IMR-90 (cell line): ENCODE data around the gene SCIN. TPM values are rescaled to one million over a fixed set of nuclear protein-coding genes. Genes with fewer than 3 reads are reported as not detected.

Experiments used
- ATAC-seq: fragments of 200-7000 bp; cut with Tn5 transposase; 2 replicates; pipeline ENCODE4 v1.9.1; 2020; ENCODE audit warnings: low read depth, mild to moderate bottlenecking, moderate library complexity
- BruUV-seq: library from RNA; stranded (reverse); fragments of 400-500 nt; replicated peaks from 2 replicates; lab custom pipeline; 2021; lab: Mats Ljungman, UMichigan
- CTCF ChIA-PET: fragments of 300-600 bp; formaldehyde crosslinking; extraction: SDS; loops from one replicate; lab custom pipeline; 2021; ENCODE audit warnings: antibody characterized with exemption; lab: Yijun Ruan, JAX
- POLR2A ChIA-PET: fragments of 300-600 bp; sonication (Branson Sonifier 250); formaldehyde crosslinking; loops from one replicate; lab custom pipeline; 2022; ENCODE audit warnings: antibody characterized with exemption; ENCODE audit not compliant: unreplicated experiment; lab: Charles Lee
- DNase-seq: peaks from one replicate; pipeline ENCODE4 v3.0.0; 2013
- H2AFZ ChIP-seq: replicated peaks from 2 replicates; pipeline ENCODE3; 2013; ENCODE audit warnings: low read length, mild to moderate bottlenecking; ENCODE audit not compliant: poor library complexity
- H2AK5ac ChIP-seq: 2 replicates; pipeline ENCODE4 v1.6.1; 2013; ENCODE audit warnings: low read depth, low read length, inconsistent platforms
- H2AK9ac ChIP-seq: replicated peaks from 2 replicates; pipeline ENCODE3; 2013; ENCODE audit warnings: mild to moderate bottlenecking, low read depth, low read length, moderate library complexity; ENCODE audit not compliant: poor library complexity
- H2BK120ac ChIP-seq: 2 replicates; pipeline ENCODE4 v1.6.1; 2013; ENCODE audit warnings: low read depth, low read length, inconsistent platforms
- H2BK15ac ChIP-seq: 3 replicates; pipeline ENCODE4 v1.6.1; 2013; ENCODE audit warnings: low read depth, low read length, inconsistent platforms
- H2BK20ac ChIP-seq: 2 replicates; pipeline ENCODE4 v1.6.1; 2013; ENCODE audit warnings: low read depth, mild to moderate bottlenecking, inconsistent platforms, low read length, moderate library complexity
- H2BK5ac ChIP-seq: 2 replicates; pipeline ENCODE4 v1.6.1; 2013; ENCODE audit warnings: mild to moderate bottlenecking, low read depth, low read length, inconsistent platforms; ENCODE audit not compliant: poor library complexity, severe bottlenecking
- H3K14ac ChIP-seq: replicated peaks from 2 replicates; pipeline ENCODE4 v1.6.1; 2013; ENCODE audit warnings: low read depth, low read length, inconsistent platforms
- H3K18ac ChIP-seq: 2 replicates; pipeline ENCODE4 v1.6.1; 2013; ENCODE audit warnings: low read depth, low read length, control low read depth
- H3K23ac ChIP-seq: 2 replicates; pipeline ENCODE4 v1.6.1; 2013; ENCODE audit warnings: low read depth, low read length, inconsistent platforms
- H3K27ac ChIP-seq: 2 replicates; pipeline ENCODE4 v1.5.1; 2013; ENCODE audit warnings: mild to moderate bottlenecking, control low read depth, low read length; ENCODE audit not compliant: insufficient read depth
- H3K27me3 ChIP-seq: 2 replicates; pipeline ENCODE4 v1.6.1; 2013; ENCODE audit warnings: low read length; ENCODE audit not compliant: control insufficient read depth, insufficient read depth
- H3K36me3 ChIP-seq: 2 replicates; pipeline ENCODE4 v1.6.1; 2013; ENCODE audit warnings: low read length, mixed read lengths; ENCODE audit not compliant: control insufficient read depth, insufficient read depth
- H3K4ac ChIP-seq: 2 replicates; pipeline ENCODE4 v1.6.1; 2013; ENCODE audit warnings: low read depth, low read length, inconsistent platforms
- H3K4me1 ChIP-seq: 2 replicates; pipeline ENCODE4 v1.6.1; 2013; ENCODE audit warnings: low read length, mixed read lengths; ENCODE audit not compliant: control insufficient read depth, insufficient read depth
- H3K4me2 ChIP-seq: 2 replicates; pipeline ENCODE4 v1.6.1; 2013; ENCODE audit warnings: low read depth, mild to moderate bottlenecking, control low read depth, low read length, moderate library complexity
- H3K4me3 ChIP-seq: 2 replicates; pipeline ENCODE4 v1.5.1; 2013; ENCODE audit warnings: low read depth, mild to moderate bottlenecking, control low read depth, low read length, moderate library complexity; ENCODE audit not compliant: insufficient read depth
- H3K56ac ChIP-seq: 2 replicates; pipeline ENCODE4 v1.6.1; 2013; ENCODE audit warnings: low read length, inconsistent platforms; ENCODE audit not compliant: insufficient read depth; ENCODE audit errors: extremely low read depth
- H3K79me1 ChIP-seq, 2 experiments: 2 replicates each; pipeline ENCODE4 v1.6.1; 2013; ENCODE audit warnings: low read length in 2 of 2, inconsistent platforms in 1 of 2, low read depth in 1 of 2
- H3K9ac ChIP-seq: 2 replicates; pipeline ENCODE4 v1.6.1; 2013; ENCODE audit warnings: low read depth, low read length, control low read depth
- H3K9me1 ChIP-seq: 2 replicates; pipeline ENCODE4 v1.6.1; 2013; ENCODE audit warnings: low read length, inconsistent platforms; ENCODE audit not compliant: insufficient read depth
- H3K9me3 ChIP-seq: 2 replicates; pipeline ENCODE4 v1.6.1; 2013; ENCODE audit warnings: low read length; ENCODE audit not compliant: control insufficient read depth, insufficient read depth
- H4K20me1 ChIP-seq: 2 replicates; pipeline ENCODE4 v1.6.1; 2013; ENCODE audit warnings: low read length, inconsistent platforms; ENCODE audit not compliant: insufficient read depth
- H4K5ac ChIP-seq: 2 replicates; pipeline ENCODE4 v1.6.1; 2013; ENCODE audit warnings: mild to moderate bottlenecking, low read depth, low read length, control low read depth
- H4K8ac ChIP-seq, 2 experiments: 2 replicates each; pipeline ENCODE4 v1.6.1; 2013; ENCODE audit warnings: low read depth in 2 of 2, low read length in 2 of 2, control low read depth in 1 of 2, inconsistent platforms in 1 of 2
- H4K91ac ChIP-seq: 2 replicates; pipeline ENCODE4 v1.6.1; 2013; ENCODE audit warnings: low read depth, low read length, inconsistent platforms; ENCODE audit not compliant: insufficient read depth
- MAZ ChIP-seq: IDR thresholded peaks from 2 replicates; pipeline ENCODE4 v1.6.1; 2012; ENCODE audit warnings: low read depth, mild to moderate bottlenecking, low read length, improper control_type of control experiment, moderate library complexity, borderline replicate concordance
- POLR2A ChIP-seq: IDR thresholded peaks from 2 replicates; pipeline ENCODE4 v1.6.1; 2012; ENCODE audit warnings: mild to moderate bottlenecking, low read depth, low read length
- SMC3 ChIP-seq: fragments of 150-350 bp; IDR thresholded peaks from 2 replicates; pipeline ENCODE4 v1.6.1; 2016; ENCODE audit warnings: low read depth, mild to moderate bottlenecking, antibody characterized with exemption, low read length, moderate library complexity
- dilution Hi-C: fragments of 300-500 bp; cut with HindIII; formaldehyde crosslinking; loops from one replicate; pipeline ENCODE4 v1.14.3; 2018; ENCODE audit warnings: low sequenced_read_pairs; ENCODE audit not compliant: unreplicated experiment
- in situ Hi-C: fragments of 300-500 bp; cut with MboI; formaldehyde crosslinking; loops from 3 replicates; pipeline ENCODE4 v1.14.3; 2019; ENCODE audit warnings: low sequenced_read_pairs, inconsistent platforms, mixed read lengths
- intact Hi-C: fragments of 100-400 bp; cut with micrococcal nuclease; formaldehyde crosslinking; loops from 2 replicates; pipeline ENCODE4 v1.10.0; 2022
- polyA plus RNA-seq, 3 experiments: library from polyadenylated mRNA; depleted of rRNA; stranded (reverse); fragments of >200 nt; gene quantifications; 2 replicates each; pipeline ENCODE4 v1.2.3, GENCODE V29; 2012; ENCODE audit warnings: low replicate concordance in 1 of 3
- total RNA-seq: library from RNA; depleted of rRNA; stranded (reverse); fragments of >200 nt; gene quantifications from 2 replicates; pipeline ENCODE4 v1.2.3, GENCODE V29; 2012

The SCIN gene
- total and polyA plus RNA-seq, 2 of the 4 experiments (the other 2 are of a cell fraction), result under 0.01 to 0.05 TPM

GRCh38 chr7:12623223-12623622, 52.7 kb downstream of the SCIN start:
- no peak overlapping the region for H2BK5ac ChIP-seq
- no peaks in the 10 kb centered on the region for H3K79me1 ChIP-seq
- ChIA-PET CTCF (interaction anchor here (0.7 to 4.4 kb wide), 11 partner anchors 9 to 104 kb away, joined by 3 to 42 read pairs (median 5); no protein-coding TSS in a partner anchor), POLR2A (no interaction called here)
- BruUV-seq, result no TSS peak
- H2AFZ ChIP-seq, result no peak overlapping the region
- H2BK120ac ChIP-seq, result no peak overlapping the region
- no peak overlapping the region for H3K27ac ChIP-seq
- no peak overlapping the region for H4K91ac ChIP-seq
- no peak overlapping the region for H2AK5ac ChIP-seq
- H3K14ac ChIP-seq, result no peak overlapping the region
- intact Hi-C loops (no loop called here), in situ Hi-C loops (no loop called here), dilution Hi-C loops (no loop called here)
- peaks cover 8% of the 10 kb centered on the region for H3K27me3 ChIP-seq
- no peaks in the 10 kb centered on the region for H4K20me1 ChIP-seq
- no peak overlapping the region for H4K5ac ChIP-seq
- no peak overlapping the region for H2AK9ac ChIP-seq
- H3K36me3 ChIP-seq, result no peaks in the 10 kb centered on the region
- H3K56ac ChIP-seq, result no peak overlapping the region
- H3K4ac ChIP-seq, result no peak overlapping the region
- peaks cover 1% of the 10 kb centered on the region; the same call in 1 of the 2 replicates for H3K4me1 ChIP-seq
- H3K4me3 ChIP-seq, result no peak overlapping the region
- ATAC-seq (no peak), DNase-seq (no peak)
- no peak overlapping the region for H4K8ac ChIP-seq
- no peak overlapping the region for H2BK20ac ChIP-seq
- no peak overlapping the region for H2BK15ac ChIP-seq
- H3K9ac ChIP-seq, result no peak overlapping the region
- H3K4me2 ChIP-seq, result no peak overlapping the region
- no peaks in the 10 kb centered on the region for H3K9me1 ChIP-seq
- no peaks in the 10 kb centered on the region for H3K9me3 ChIP-seq
- H3K23ac ChIP-seq, result no peak overlapping the region
- no peak overlapping the region for H3K18ac ChIP-seq
- no peak for TF ChIP-seq POLR2A
- no peak for TF ChIP-seq SMC3
- no peak for TF ChIP-seq MAZ
